Astrocyte (in vitro differentiated cells and primary cell): ENCODE data around the gene YIF1A. TPM values are rescaled to one million over a fixed set of nuclear protein-coding genes. Genes with fewer than 3 reads are reported as not detected.

Experiments
- DNase-seq: peaks from one replicate; pipeline ENCODE4 v3.0.0-alpha.2; 2010; ENCODE audit warnings: low read depth
- FAIRE-seq: peaks from 2 replicates; lab custom pipeline; 2011; peaks lifted over from hg19 to GRCh38; lab: Jason Lieb, UNC
- H2AFZ ChIP-seq: 2 replicates; pipeline ENCODE4 v1.6.0; 2012; ENCODE audit warnings: low read depth, low read length, inconsistent platforms
- H3K27ac ChIP-seq: 2 replicates; pipeline ENCODE4 v1.5.1; 2011; ENCODE audit warnings: low read depth, low read length, inconsistent platforms
- H3K27me3 ChIP-seq: 2 replicates; pipeline ENCODE4 v1.6.0; 2011; ENCODE audit warnings: low read length, inconsistent platforms; ENCODE audit not compliant: insufficient read depth
- H3K36me3 ChIP-seq: 2 replicates; pipeline ENCODE4 v1.5.1; 2011; ENCODE audit warnings: low read length, inconsistent platforms; ENCODE audit not compliant: insufficient read depth
- H3K4me1 ChIP-seq: 2 replicates; pipeline ENCODE4 v1.5.1; 2011; ENCODE audit warnings: low read length, inconsistent platforms; ENCODE audit not compliant: insufficient read depth
- H3K4me2 ChIP-seq: 2 replicates; pipeline ENCODE4 v1.6.0; 2012; ENCODE audit warnings: low read length, inconsistent platforms
- H3K4me3 ChIP-seq: 2 replicates; pipeline ENCODE4 v1.5.1; 2011; ENCODE audit warnings: low read depth, mild to moderate bottlenecking, low read length, inconsistent platforms; ENCODE audit not compliant: insufficient read depth
- H3K79me2 ChIP-seq: 2 replicates; pipeline ENCODE4 v1.6.0; 2012; ENCODE audit warnings: mild to moderate bottlenecking, low read length, inconsistent platforms; ENCODE audit not compliant: insufficient read depth
- H3K9ac ChIP-seq: 2 replicates; pipeline ENCODE4 v1.6.0; 2012; ENCODE audit warnings: mild to moderate bottlenecking, low read length, inconsistent platforms
- H3K9me3 ChIP-seq: 2 replicates; pipeline ENCODE4 v1.5.1; 2012; ENCODE audit warnings: low read depth, mild to moderate bottlenecking, low read length, inconsistent platforms; ENCODE audit not compliant: insufficient read depth
- H4K20me1 ChIP-seq: 2 replicates; pipeline ENCODE4 v1.6.0; 2012; ENCODE audit warnings: low read length, inconsistent platforms; ENCODE audit not compliant: insufficient read depth
- H3K27ac Mint-ChIP-seq: one replicate; pipeline ENCODE4 v1.8.0; 2021; ENCODE audit warnings: mild to moderate bottlenecking, mixed read lengths; ENCODE audit not compliant: unreplicated experiment
- H3K27me3 Mint-ChIP-seq: one replicate; pipeline ENCODE4 v1.8.0; 2021; ENCODE audit warnings: low read depth, mixed read lengths; ENCODE audit not compliant: unreplicated experiment
- H3K36me3 Mint-ChIP-seq: one replicate; pipeline ENCODE4 v1.8.0; 2021; ENCODE audit warnings: low read depth, mixed read lengths; ENCODE audit not compliant: unreplicated experiment
- H3K4me1 Mint-ChIP-seq: one replicate; pipeline ENCODE4 v1.8.0; 2021; ENCODE audit warnings: low read depth, mixed read lengths; ENCODE audit not compliant: unreplicated experiment
- H3K4me3 Mint-ChIP-seq: one replicate; pipeline ENCODE4 v1.8.0; 2021; ENCODE audit warnings: mild to moderate bottlenecking, moderate library complexity, mixed read lengths; ENCODE audit not compliant: unreplicated experiment
- H3K9me3 Mint-ChIP-seq: one replicate; pipeline ENCODE4 v1.8.0; 2021; ENCODE audit warnings: mild to moderate bottlenecking, mixed read lengths; ENCODE audit not compliant: unreplicated experiment
- EZH2 ChIP-seq: IDR thresholded peaks from 2 replicates; pipeline ENCODE4 v1.6.1; 2012; ENCODE audit warnings: mild to moderate bottlenecking, low read length, inconsistent platforms; ENCODE audit not compliant: insufficient read depth
- total RNA-seq: library from RNA; stranded (reverse); gene quantifications from 2 replicates; pipeline ENCODE4 v1.2.1, GENCODE V29; 2021
- TF ChIP-seq, protein P1 (sequence below): IDR thresholded peaks from 2 replicates; pipeline ENCODE4 v1.5.1; 2011; ENCODE audit warnings: low read depth, mild to moderate bottlenecking, inconsistent platforms, low read length, moderate library complexity; ENCODE audit not compliant: insufficient read depth

Gene YIF1A
- total RNA-seq, 1 donor from 2014 or later: 129 TPM

DNA sequence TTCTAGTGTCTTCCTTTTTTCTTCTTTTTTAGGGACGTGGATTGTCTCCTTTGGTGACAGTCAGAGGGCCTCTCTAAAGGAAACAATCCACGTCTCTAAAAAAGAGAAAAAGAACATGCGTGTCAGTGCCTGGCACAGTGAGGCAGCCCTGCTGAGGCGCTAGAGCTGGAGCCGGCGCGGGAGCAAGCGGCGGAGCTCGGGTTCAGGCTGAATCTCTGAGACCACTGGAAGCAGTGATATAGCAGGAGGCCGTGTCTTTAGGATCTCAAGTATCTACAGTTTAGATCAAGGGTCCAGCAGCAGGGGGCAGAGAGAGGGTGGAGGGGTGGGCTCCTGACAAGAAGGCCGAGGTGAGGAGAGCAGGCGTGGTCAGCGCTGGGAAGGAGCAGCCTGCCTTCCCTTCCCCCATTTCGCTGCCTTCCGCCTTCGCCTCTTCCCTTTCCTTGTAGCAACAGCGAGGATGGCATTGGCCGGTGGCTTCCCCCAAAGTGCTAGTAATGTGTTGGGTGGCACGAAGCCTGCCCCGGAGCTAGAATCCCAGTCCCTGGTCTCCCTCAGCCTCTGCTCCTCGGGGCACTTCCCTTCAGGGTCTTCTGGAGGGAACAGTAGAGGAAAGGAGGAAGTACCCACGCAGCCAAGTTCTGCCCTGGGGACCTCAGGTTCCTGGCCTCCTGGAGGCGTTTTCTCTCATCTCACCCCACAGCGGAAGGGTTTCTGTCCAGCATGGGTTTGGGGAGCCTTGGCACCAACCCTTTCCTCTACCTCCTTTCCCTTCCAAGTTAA is 48.8 kb downstream of the YIF1A start:
- Mint-ChIP-seq H3K9me3 (no peaks in the 10 kb centered on the region), H3K4me1 (no peaks in the 10 kb centered on the region), H3K36me3 (peaks cover 12% of the 10 kb centered on the region), H3K27ac (no peak overlapping the region), H3K27me3 (no peaks in the 10 kb centered on the region), H3K4me3 (no peak overlapping the region)
- Histone ChIP-seq H3K4me3 (no peak overlapping the region), H3K27me3 (no peaks in the 10 kb centered on the region), H3K27ac (no peak overlapping the region), H3K9ac (no peak overlapping the region), H3K4me1 (no peaks in the 10 kb centered on the region), H3K36me3 (peaks cover 14% of the 10 kb centered on the region), H3K79me2 (no peaks in the 10 kb centered on the region), H2AFZ (no peak overlapping the region), H3K4me2 (no peak overlapping the region), H4K20me1 (peaks cover 4% of the 10 kb centered on the region), H3K9me3 (no peaks in the 10 kb centered on the region)
- DNase-seq (no peak), FAIRE-seq (no peak)
- TF ChIP-seq, protein P1, sequence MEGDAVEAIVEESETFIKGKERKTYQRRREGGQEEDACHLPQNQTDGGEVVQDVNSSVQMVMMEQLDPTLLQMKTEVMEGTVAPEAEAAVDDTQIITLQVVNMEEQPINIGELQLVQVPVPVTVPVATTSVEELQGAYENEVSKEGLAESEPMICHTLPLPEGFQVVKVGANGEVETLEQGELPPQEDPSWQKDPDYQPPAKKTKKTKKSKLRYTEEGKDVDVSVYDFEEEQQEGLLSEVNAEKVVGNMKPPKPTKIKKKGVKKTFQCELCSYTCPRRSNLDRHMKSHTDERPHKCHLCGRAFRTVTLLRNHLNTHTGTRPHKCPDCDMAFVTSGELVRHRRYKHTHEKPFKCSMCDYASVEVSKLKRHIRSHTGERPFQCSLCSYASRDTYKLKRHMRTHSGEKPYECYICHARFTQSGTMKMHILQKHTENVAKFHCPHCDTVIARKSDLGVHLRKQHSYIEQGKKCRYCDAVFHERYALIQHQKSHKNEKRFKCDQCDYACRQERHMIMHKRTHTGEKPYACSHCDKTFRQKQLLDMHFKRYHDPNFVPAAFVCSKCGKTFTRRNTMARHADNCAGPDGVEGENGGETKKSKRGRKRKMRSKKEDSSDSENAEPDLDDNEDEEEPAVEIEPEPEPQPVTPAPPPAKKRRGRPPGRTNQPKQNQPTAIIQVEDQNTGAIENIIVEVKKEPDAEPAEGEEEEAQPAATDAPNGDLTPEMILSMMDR: no peak
- no peak for TF ChIP-seq EZH2

DNA sequence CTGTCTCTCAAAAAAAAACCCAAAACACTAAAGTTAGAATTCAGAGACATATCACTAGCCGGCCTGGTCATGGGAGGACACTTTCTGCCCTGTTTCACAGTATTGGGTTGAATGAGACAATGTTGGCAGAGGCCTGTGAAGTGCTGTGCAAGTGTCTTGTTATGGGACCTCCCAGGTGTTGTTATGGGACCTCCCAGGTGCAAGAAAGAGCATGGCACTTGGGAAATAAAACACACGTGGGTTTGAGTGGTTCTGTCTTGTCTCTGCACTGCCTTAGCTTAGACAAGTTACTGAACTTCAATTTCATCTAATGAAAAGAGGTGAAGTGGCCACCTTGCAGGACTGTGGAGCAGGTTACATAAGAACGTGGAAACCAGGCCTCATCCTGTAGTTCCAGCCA is 49.4 kb downstream of the YIF1A start:
- H4K20me1 ChIP-seq: peaks cover 4% of the 10 kb centered on the region
- no peaks in the 10 kb centered on the region for H3K4me1 Mint-ChIP-seq
- FAIRE-seq: no peak

More for the DNA sequence above, 49.4 kb downstream of the YIF1A start:
- Mint-ChIP-seq H3K4me3 (no peak overlapping the region), H3K27me3 (no peaks in the 10 kb centered on the region), H3K27ac (no peak overlapping the region), H3K36me3 (peaks cover 17% of the 10 kb centered on the region), H3K9me3 (no peaks in the 10 kb centered on the region)
- no peak overlapping the region for H3K9ac ChIP-seq
- H3K4me3 ChIP-seq: no peak overlapping the region
- H3K27me3 ChIP-seq: no peaks in the 10 kb centered on the region
- H3K4me2 ChIP-seq: no peak overlapping the region
- H3K4me1 ChIP-seq: no peaks in the 10 kb centered on the region
- H3K9me3 ChIP-seq: no peaks in the 10 kb centered on the region
- H3K36me3 ChIP-seq: peaks cover 14% of the 10 kb centered on the region
- no peak overlapping the region for H3K27ac ChIP-seq
- no peak for DNase-seq
- no peaks in the 10 kb centered on the region for H3K79me2 ChIP-seq
- no peak overlapping the region for H2AFZ ChIP-seq
- no peak for TF ChIP-seq EZH2
- TF ChIP-seq, protein P1: no peak
